HEK293 (cell line): ENCODE measurements around the gene OSBP2.

Experiments used
- GLI4 ChIP-seq: fragments of 450-650 bp; formaldehyde crosslinking; IDR thresholded peaks from 2 replicates; pipeline ENCODE4 v1.5.1; 2016; ENCODE audit warnings: missing biosample characterization, missing genetic modification characterization
- GLIS1 ChIP-seq: fragments of 450-650 bp; formaldehyde crosslinking; IDR thresholded peaks from 2 replicates; pipeline ENCODE4 v1.5.1; 2016; ENCODE audit warnings: missing biosample characterization, missing genetic modification characterization
- YY1 ChIP-seq: fragments of 450-650 bp; formaldehyde crosslinking; IDR thresholded peaks from 2 replicates; pipeline ENCODE4 v1.5.1; 2018; ENCODE audit warnings: missing biosample characterization, missing genetic modification characterization
- ZBTB21 ChIP-seq: fragments of 450-650 bp; formaldehyde crosslinking; IDR thresholded peaks from 2 replicates; pipeline ENCODE4 v1.5.1; 2017; ENCODE audit warnings: missing biosample characterization, missing genetic modification characterization
- ZNF501 ChIP-seq: fragments of 450-650 bp; formaldehyde crosslinking; IDR thresholded peaks from 2 replicates; pipeline ENCODE4 v1.5.1; 2016; ENCODE audit warnings: missing biosample characterization, missing genetic modification characterization
- TF ChIP-seq, protein P1 (sequence below): fragments of 450-650 bp; formaldehyde crosslinking; IDR thresholded peaks from 2 replicates; pipeline ENCODE4 v1.5.1; 2016; ENCODE audit warnings: missing biosample characterization, missing genetic modification characterization
- TF ChIP-seq, protein P2 (sequence below): sonication (generic); formaldehyde crosslinking; IDR thresholded peaks from 2 replicates; pipeline ENCODE4 v1.8.1; 2022; ENCODE audit warnings: mild to moderate bottlenecking, moderate library complexity, missing genetic modification reagents
- TF ChIP-seq, protein P3 (sequence below): fragments of 450-650 bp; formaldehyde crosslinking; IDR thresholded peaks from 2 replicates; pipeline ENCODE4 v1.5.1; 2016; ENCODE audit warnings: missing biosample characterization, missing genetic modification characterization, borderline replicate concordance
- TF ChIP-seq, protein P4 (sequence below): fragments of 450-650 bp; formaldehyde crosslinking; IDR thresholded peaks from 2 replicates; pipeline ENCODE4 v1.5.1; 2016; ENCODE audit warnings: missing biosample characterization, missing genetic modification characterization
- TF ChIP-seq, protein P5 (sequence below): fragments of 450-650 bp; formaldehyde crosslinking; IDR thresholded peaks from 2 replicates; pipeline ENCODE4 v1.5.1; 2016; ENCODE audit warnings: missing biosample characterization, missing genetic modification characterization

DNA sequence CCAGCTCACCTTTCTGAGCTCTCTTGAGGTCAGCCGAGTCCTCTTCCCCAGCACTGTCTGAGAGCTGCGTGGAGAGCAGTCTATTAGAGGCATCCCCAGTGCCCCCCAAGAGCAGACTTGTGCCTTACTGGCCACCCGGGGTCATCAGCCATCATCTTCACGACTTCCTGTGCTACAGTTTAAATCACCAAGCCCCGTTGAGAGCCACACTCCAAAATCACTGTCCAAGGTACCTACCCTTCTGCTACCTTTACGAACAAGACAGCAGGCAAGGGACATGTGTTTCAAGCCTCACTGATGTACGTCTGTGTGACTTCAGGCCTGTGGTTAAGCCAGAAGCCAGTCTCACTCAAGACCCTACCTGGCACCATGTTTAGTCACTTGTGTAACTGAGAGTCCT is 238.8 kb downstream of the OSBP2 start:
- TF ChIP-seq, protein P1, sequence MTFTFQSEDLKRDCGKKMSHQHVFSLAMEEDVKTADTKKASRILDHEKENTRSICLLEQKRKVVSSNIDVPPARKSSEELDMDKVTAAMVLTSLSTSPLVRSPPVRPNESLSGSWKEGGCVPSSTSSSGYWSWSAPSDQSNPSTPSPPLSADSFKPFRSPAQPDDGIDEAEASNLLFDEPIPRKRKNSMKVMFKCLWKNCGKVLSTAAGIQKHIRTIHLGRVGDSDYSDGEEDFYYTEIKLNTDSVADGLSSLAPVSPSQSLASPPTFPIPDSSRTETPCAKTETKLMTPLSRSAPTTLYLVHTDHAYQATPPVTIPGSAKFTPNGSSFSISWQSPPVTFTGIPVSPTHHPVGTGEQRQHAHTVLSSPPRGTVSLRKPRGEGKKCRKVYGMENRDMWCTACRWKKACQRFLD (tag by site-specific recombination), result no peak
- no peak for TF ChIP-seq GLIS1 (tag by site-specific recombination)
- no peak for TF ChIP-seq GLI4 (tag by site-specific recombination)
- no peak for TF ChIP-seq ZBTB21 (tag by site-specific recombination)
- TF ChIP-seq ZNF501 (tag by site-specific recombination), result no peak
- TF ChIP-seq, protein P2, sequence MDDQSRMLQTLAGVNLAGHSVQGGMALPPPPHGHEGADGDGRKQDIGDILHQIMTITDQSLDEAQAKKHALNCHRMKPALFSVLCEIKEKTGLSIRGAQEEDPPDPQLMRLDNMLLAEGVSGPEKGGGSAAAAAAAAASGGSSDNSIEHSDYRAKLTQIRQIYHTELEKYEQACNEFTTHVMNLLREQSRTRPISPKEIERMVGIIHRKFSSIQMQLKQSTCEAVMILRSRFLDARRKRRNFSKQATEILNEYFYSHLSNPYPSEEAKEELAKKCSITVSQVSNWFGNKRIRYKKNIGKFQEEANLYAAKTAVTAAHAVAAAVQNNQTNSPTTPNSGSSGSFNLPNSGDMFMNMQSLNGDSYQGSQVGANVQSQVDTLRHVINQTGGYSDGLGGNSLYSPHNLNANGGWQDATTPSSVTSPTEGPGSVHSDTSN, result no peak
- TF ChIP-seq, protein P3, sequence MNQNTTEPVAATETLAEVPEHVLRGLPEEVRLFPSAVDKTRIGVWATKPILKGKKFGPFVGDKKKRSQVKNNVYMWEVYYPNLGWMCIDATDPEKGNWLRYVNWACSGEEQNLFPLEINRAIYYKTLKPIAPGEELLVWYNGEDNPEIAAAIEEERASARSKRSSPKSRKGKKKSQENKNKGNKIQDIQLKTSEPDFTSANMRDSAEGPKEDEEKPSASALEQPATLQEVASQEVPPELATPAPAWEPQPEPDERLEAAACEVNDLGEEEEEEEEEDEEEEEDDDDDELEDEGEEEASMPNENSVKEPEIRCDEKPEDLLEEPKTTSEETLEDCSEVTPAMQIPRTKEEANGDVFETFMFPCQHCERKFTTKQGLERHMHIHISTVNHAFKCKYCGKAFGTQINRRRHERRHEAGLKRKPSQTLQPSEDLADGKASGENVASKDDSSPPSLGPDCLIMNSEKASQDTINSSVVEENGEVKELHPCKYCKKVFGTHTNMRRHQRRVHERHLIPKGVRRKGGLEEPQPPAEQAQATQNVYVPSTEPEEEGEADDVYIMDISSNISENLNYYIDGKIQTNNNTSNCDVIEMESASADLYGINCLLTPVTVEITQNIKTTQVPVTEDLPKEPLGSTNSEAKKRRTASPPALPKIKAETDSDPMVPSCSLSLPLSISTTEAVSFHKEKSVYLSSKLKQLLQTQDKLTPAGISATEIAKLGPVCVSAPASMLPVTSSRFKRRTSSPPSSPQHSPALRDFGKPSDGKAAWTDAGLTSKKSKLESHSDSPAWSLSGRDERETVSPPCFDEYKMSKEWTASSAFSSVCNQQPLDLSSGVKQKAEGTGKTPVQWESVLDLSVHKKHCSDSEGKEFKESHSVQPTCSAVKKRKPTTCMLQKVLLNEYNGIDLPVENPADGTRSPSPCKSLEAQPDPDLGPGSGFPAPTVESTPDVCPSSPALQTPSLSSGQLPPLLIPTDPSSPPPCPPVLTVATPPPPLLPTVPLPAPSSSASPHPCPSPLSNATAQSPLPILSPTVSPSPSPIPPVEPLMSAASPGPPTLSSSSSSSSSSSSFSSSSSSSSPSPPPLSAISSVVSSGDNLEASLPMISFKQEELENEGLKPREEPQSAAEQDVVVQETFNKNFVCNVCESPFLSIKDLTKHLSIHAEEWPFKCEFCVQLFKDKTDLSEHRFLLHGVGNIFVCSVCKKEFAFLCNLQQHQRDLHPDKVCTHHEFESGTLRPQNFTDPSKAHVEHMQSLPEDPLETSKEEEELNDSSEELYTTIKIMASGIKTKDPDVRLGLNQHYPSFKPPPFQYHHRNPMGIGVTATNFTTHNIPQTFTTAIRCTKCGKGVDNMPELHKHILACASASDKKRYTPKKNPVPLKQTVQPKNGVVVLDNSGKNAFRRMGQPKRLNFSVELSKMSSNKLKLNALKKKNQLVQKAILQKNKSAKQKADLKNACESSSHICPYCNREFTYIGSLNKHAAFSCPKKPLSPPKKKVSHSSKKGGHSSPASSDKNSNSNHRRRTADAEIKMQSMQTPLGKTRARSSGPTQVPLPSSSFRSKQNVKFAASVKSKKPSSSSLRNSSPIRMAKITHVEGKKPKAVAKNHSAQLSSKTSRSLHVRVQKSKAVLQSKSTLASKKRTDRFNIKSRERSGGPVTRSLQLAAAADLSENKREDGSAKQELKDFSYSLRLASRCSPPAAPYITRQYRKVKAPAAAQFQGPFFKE (tag by site-specific recombination), result no peak
- no peak for TF ChIP-seq YY1 (tag by site-specific recombination)
- TF ChIP-seq, protein P4, sequence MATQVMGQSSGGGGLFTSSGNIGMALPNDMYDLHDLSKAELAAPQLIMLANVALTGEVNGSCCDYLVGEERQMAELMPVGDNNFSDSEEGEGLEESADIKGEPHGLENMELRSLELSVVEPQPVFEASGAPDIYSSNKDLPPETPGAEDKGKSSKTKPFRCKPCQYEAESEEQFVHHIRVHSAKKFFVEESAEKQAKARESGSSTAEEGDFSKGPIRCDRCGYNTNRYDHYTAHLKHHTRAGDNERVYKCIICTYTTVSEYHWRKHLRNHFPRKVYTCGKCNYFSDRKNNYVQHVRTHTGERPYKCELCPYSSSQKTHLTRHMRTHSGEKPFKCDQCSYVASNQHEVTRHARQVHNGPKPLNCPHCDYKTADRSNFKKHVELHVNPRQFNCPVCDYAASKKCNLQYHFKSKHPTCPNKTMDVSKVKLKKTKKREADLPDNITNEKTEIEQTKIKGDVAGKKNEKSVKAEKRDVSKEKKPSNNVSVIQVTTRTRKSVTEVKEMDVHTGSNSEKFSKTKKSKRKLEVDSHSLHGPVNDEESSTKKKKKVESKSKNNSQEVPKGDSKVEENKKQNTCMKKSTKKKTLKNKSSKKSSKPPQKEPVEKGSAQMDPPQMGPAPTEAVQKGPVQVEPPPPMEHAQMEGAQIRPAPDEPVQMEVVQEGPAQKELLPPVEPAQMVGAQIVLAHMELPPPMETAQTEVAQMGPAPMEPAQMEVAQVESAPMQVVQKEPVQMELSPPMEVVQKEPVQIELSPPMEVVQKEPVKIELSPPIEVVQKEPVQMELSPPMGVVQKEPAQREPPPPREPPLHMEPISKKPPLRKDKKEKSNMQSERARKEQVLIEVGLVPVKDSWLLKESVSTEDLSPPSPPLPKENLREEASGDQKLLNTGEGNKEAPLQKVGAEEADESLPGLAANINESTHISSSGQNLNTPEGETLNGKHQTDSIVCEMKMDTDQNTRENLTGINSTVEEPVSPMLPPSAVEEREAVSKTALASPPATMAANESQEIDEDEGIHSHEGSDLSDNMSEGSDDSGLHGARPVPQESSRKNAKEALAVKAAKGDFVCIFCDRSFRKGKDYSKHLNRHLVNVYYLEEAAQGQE (tag by site-specific recombination), result peak; percentile 83
- TF ChIP-seq, protein P5, sequence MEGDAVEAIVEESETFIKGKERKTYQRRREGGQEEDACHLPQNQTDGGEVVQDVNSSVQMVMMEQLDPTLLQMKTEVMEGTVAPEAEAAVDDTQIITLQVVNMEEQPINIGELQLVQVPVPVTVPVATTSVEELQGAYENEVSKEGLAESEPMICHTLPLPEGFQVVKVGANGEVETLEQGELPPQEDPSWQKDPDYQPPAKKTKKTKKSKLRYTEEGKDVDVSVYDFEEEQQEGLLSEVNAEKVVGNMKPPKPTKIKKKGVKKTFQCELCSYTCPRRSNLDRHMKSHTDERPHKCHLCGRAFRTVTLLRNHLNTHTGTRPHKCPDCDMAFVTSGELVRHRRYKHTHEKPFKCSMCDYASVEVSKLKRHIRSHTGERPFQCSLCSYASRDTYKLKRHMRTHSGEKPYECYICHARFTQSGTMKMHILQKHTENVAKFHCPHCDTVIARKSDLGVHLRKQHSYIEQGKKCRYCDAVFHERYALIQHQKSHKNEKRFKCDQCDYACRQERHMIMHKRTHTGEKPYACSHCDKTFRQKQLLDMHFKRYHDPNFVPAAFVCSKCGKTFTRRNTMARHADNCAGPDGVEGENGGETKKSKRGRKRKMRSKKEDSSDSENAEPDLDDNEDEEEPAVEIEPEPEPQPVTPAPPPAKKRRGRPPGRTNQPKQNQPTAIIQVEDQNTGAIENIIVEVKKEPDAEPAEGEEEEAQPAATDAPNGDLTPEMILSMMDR (tag by site-specific recombination), result no peak
